HepG2 (cell line): ENCODE measurements around the gene ABHD6. TPM values are rescaled to one million over a fixed set of nuclear protein-coding genes. Genes with fewer than 3 reads are reported as not detected.
"Not testable (repeated sequence)": the region's sequence is repeated elsewhere in the genome, so short reads cannot be mapped to it uniquely, and the experiment has no call there.

Source experiments
- ATAC-seq: fragments of 200-7000 bp; cut with Tn5 transposase; 3 replicates; pipeline ENCODE4 v1.9.1; 2020; ENCODE audit warnings: mild to moderate bottlenecking, moderate library complexity
- BruUV-seq: library from RNA; stranded (reverse); fragments of 400-500 nt; replicated peaks from 2 replicates; lab custom pipeline; 2021; lab: Mats Ljungman, UMichigan
- CTCF ChIA-PET: fragments of 300-600 bp; formaldehyde crosslinking; extraction: SDS; loops from one replicate; lab custom pipeline; 2021; ENCODE audit warnings: low total read pairs, inconsistent platforms, low intra/inter-chr PET ratio; lab: Yijun Ruan, JAX
- POLR2A ChIA-PET: fragments of 350-600 bp; sonication (Branson Sonifier 250); formaldehyde crosslinking; loops from one replicate; lab custom pipeline; 2020; ENCODE audit warnings: antibody characterized with exemption, inconsistent platforms; lab: Yijun Ruan, JAX
- DNase-seq: peaks from one replicate; pipeline ENCODE4 v3.0.0-alpha.2; 2015; ENCODE audit warnings: low spot score
- FAIRE-seq: peaks from 3 replicates; lab custom pipeline; 2011; peaks lifted over from hg19 to GRCh38; lab: Jason Lieb, UNC
- H2AFZ ChIP-seq: one replicate; pipeline ENCODE4 v1.6.1; 2011; ENCODE audit warnings: low read length, inconsistent platforms
- H3K27ac ChIP-seq: fragments of 300-600 bp; 3 replicates; pipeline ENCODE4 v1.8.0; 2011; ENCODE audit warnings: mixed run types, mild to moderate bottlenecking, mixed read lengths, low read length, inconsistent platforms; ENCODE audit not compliant: insufficient read depth; ENCODE audit errors: extremely low read length
- H3K27me3 ChIP-seq, 2 experiments: fragments of 200-600 bp in 1 of 2; 2 replicates in 1 of 2; 3 replicates in 1 of 2; pipeline versions ENCODE4 v1.6.0 to v1.8.0; 2011; ENCODE audit warnings: low read length in 2 of 2, mild to moderate bottlenecking in 2 of 2, moderate library complexity in 2 of 2, inconsistent platforms in 1 of 2; ENCODE audit not compliant: insufficient read depth in 2 of 2, control insufficient read depth in 1 of 2
- H3K36me3 ChIP-seq, 2 experiments: fragments of 200-600 bp in 1 of 2; replicated peaks in 1 of 2; 2 replicates in 1 of 2; 3 replicates in 1 of 2; pipeline versions ENCODE4 v1.5.1 to v1.8.0; 2011; ENCODE audit warnings: low read length in 2 of 2, inconsistent platforms in 1 of 2; ENCODE audit not compliant: insufficient read depth in 2 of 2, control insufficient read depth in 1 of 2
- H3K4me1 ChIP-seq: 2 replicates; pipeline ENCODE4 v1.5.1; 2012; ENCODE audit warnings: low read length, inconsistent platforms; ENCODE audit not compliant: insufficient read depth
- H3K4me2 ChIP-seq: 2 replicates; pipeline ENCODE4 v1.6.0; 2011; ENCODE audit warnings: low read depth, low read length, inconsistent platforms
- H3K4me3 ChIP-seq, 3 experiments: fragments of 200-600 bp in 1 of 3; sonication (generic), shearing (Covaris generic) in 1 of 3; replicated peaks in 1 of 3; 2 replicates each; pipeline ENCODE4 v1.5.1; 2011 to 2016; ENCODE audit warnings: low read length in 3 of 3, inconsistent platforms in 2 of 3, low read depth in 2 of 3, mild to moderate bottlenecking in 2 of 3, control low read depth in 1 of 3, mixed read lengths in 1 of 3; ENCODE audit not compliant: insufficient read depth in 1 of 3
- H3K79me2 ChIP-seq: one replicate; pipeline ENCODE4 v1.6.1; 2011; ENCODE audit warnings: low read length, inconsistent platforms; ENCODE audit not compliant: insufficient read depth
- H3K9ac ChIP-seq: 2 replicates; pipeline ENCODE4 v1.6.0; 2011; ENCODE audit warnings: mild to moderate bottlenecking, low read depth, low read length, inconsistent platforms; ENCODE audit not compliant: insufficient read depth
- H3K9me3 ChIP-seq: 2 replicates; pipeline ENCODE4 v1.5.1; 2012; ENCODE audit warnings: mild to moderate bottlenecking, low read length
- H4K20me1 ChIP-seq: 2 replicates; pipeline ENCODE4 v1.6.0; 2011; ENCODE audit warnings: inconsistent platforms, mild to moderate bottlenecking, low read length, moderate library complexity; ENCODE audit not compliant: insufficient read depth
- JUN ChIP-seq: sonication (generic); formaldehyde crosslinking; IDR thresholded peaks from 2 replicates; pipeline ENCODE4 v1.4.0; 2020; ENCODE audit warnings: mild to moderate bottlenecking, missing genetic modification reagents
- SETDB1 ChIP-seq: sonication (generic); formaldehyde crosslinking; IDR thresholded peaks from 2 replicates; pipeline ENCODE4 v1.5.1; 2020; ENCODE audit warnings: missing genetic modification reagents, mild to moderate bottlenecking, borderline replicate concordance
- SUZ12 ChIP-seq: fragments of 150-350 bp; IDR thresholded peaks from 2 replicates; pipeline ENCODE4 v1.6.1; 2014; ENCODE audit warnings: low read depth, low read length
- ZKSCAN1 ChIP-seq: fragments of 150-350 bp; IDR thresholded peaks from 2 replicates; pipeline ENCODE4 v1.6.1; 2014; ENCODE audit warnings: low read length
- WGBS: methylation state at CpG from one replicate; pipeline ENCODE4 v1.1.6; 2017; ENCODE audit warnings: low lambda C conversion rate; 5-methylcytosine and 5-hydroxymethylcytosine counted together
- in situ Hi-C: cut with HindIII; loops from 2 replicates; pipeline ENCODE4 v1.10.0; 2017; ENCODE audit warnings: low pct_unique_long_range_greater_than_20kb; ENCODE audit not compliant: extremely low pct_ligation_motif_present
- intact Hi-C: fragments of 100-400 bp; cut with micrococcal nuclease; formaldehyde crosslinking; loops from one replicate; pipeline ENCODE4 v1.10.0; 2022; ENCODE audit not compliant: unreplicated experiment
- polyA plus RNA-seq, 8 experiments: library from polyadenylated mRNA; depleted of rRNA in 3 of 8; stranded (reverse) in 7 of 8; unstranded in 1 of 8; fragments of >200 nt; fragmentation: Illumina TruSeq in 4 of 8; extraction: Trizol in 4 of 8; gene quantifications; 2 replicates each; pipeline versions ENCODE4 v1.2.1 to v1.2.3, GENCODE V29; 2011 to 2016; ENCODE audit warnings: low read depth in 4 of 8, missing spikeins in 1 of 8, mixed read lengths in 1 of 8; ENCODE audit not compliant: insufficient read depth in 1 of 8
- total RNA-seq, 5 experiments: library from RNA; depleted of rRNA; stranded (reverse); fragments of >200 nt; fragmentation: Illumina TruSeq; extraction: Trizol; gene quantifications; 2 replicates each; pipeline ENCODE4 v1.2.3, GENCODE V29; 2016; ENCODE audit warnings: low read depth in 1 of 5
- TF ChIP-seq, protein P1 (sequence below): IDR thresholded peaks from 2 replicates; pipeline ENCODE4 v1.6.1; 2012; ENCODE audit warnings: low read length, improper control_type of control experiment
- TF ChIP-seq, protein P2 (sequence below): IDR thresholded peaks from 2 replicates; pipeline ENCODE4 v1.6.1; 2016; ENCODE audit warnings: mild to moderate bottlenecking
- TF ChIP-seq, protein P3 (sequence below): sonication (generic); formaldehyde crosslinking; IDR thresholded peaks from 2 replicates; pipeline ENCODE4 v1.4.0; 2020; ENCODE audit warnings: missing genetic modification reagents
- TF ChIP-seq, protein P4 (sequence below): sonication (generic); formaldehyde crosslinking; conservative IDR thresholded peaks from 2 replicates; pipeline ENCODE4 v1.4.0; 2020; ENCODE audit warnings: mild to moderate bottlenecking, missing genetic modification reagents, moderate library complexity

Gene ABHD6
- total and polyA plus RNA-seq, 2 of the 13 experiments (the other 11 are each of a cell fraction or from before 2014, with no cell fraction given), result 9.0 to 17.2 TPM

DNA sequence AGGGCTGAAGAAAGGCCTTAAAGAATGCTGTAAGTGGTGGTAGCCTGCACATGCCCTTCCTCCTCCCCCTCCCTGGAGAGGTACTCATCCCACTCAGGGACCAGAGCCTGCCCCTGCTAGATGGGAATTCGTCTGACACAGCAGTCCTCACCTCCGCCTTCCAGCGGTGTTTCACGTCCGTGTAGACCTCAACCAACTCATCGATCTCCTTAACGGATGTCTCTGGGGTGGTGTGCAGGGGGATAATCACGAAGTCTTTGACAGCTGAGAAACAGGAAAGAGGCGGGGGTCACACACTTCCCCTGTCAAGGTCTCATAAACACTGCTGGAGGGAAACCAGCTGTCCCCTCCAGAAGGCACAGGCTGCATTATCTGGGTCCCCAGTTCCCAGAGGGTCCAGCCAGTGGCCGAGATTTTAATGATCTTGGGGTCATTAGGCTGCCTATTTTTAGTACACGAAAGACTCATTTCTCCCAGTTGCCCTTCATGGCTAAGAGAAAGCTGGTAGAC, 36.7 kb upstream of the ABHD6 start (continued):
- TF ChIP-seq, protein P1, sequence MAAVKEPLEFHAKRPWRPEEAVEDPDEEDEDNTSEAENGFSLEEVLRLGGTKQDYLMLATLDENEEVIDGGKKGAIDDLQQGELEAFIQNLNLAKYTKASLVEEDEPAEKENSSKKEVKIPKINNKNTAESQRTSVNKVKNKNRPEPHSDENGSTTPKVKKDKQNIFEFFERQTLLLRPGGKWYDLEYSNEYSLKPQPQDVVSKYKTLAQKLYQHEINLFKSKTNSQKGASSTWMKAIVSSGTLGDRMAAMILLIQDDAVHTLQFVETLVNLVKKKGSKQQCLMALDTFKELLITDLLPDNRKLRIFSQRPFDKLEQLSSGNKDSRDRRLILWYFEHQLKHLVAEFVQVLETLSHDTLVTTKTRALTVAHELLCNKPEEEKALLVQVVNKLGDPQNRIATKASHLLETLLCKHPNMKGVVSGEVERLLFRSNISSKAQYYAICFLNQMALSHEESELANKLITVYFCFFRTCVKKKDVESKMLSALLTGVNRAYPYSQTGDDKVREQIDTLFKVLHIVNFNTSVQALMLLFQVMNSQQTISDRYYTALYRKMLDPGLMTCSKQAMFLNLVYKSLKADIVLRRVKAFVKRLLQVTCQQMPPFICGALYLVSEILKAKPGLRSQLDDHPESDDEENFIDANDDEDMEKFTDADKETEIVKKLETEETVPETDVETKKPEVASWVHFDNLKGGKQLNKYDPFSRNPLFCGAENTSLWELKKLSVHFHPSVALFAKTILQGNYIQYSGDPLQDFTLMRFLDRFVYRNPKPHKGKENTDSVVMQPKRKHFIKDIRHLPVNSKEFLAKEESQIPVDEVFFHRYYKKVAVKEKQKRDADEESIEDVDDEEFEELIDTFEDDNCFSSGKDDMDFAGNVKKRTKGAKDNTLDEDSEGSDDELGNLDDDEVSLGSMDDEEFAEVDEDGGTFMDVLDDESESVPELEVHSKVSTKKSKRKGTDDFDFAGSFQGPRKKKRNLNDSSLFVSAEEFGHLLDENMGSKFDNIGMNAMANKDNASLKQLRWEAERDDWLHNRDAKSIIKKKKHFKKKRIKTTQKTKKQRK, result no peak
- TF ChIP-seq SETDB1 (CRISPR knock-in tag), result no peak
- TF ChIP-seq SUZ12, result no peak
- TF ChIP-seq ZKSCAN1, result no peak
- TF ChIP-seq, protein P2, sequence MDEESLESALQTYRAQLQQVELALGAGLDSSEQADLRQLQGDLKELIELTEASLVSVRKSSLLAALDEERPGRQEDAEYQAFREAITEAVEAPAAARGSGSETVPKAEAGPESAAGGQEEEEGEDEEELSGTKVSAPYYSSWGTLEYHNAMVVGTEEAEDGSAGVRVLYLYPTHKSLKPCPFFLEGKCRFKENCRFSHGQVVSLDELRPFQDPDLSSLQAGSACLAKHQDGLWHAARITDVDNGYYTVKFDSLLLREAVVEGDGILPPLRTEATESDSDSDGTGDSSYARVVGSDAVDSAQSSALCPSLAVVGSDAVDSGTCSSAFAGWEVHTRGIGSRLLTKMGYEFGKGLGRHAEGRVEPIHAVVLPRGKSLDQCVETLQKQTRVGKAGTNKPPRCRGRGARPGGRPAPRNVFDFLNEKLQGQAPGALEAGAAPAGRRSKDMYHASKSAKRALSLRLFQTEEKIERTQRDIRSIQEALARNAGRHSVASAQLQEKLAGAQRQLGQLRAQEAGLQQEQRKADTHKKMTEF (CRISPR knock-in tag), result no peak

DNA sequence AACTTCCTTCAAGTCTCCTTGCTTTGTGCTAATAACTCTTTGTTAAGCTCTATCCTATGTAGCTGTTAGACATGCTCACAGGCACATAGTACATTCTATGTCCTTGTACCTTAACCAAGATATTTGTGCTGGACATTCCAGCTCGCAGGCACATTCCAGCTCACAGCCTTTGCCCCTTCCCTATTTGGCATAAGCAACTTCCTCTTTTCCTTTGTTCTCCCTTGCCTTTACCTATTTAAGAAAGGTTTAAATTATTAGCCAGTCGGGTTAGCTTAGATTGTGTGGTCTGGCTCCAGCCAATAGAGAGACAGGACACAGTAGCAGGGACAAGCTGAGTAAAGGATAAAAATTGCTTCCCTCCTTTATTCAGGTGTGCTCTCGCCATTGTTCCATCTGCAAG, 36.1 kb upstream of the ABHD6 start:
- H2AFZ ChIP-seq, BruUV-seq, H4K20me1 ChIP-seq, H3K4me3 ChIP-seq, in situ Hi-C loops, CTCF ChIA-PET, H3K27me3 ChIP-seq, H3K9me3 ChIP-seq, H3K36me3 ChIP-seq, H3K79me2 ChIP-seq: not testable (repeated sequence)
- ATAC-seq (peak; percentile 85), FAIRE-seq (peak; percentile 66), DNase-seq (peak; percentile 91)
- H3K27ac ChIP-seq, result peak overlapping the region; percentile 89
- POLR2A ChIA-PET, result interaction anchor here (0.8 to 1.5 kb wide), 7 partner anchors 8 to 105 kb away, joined by 3 to 8 read pairs (median 4); partner anchors contain the start of genes HTD2 and RPP14
- H3K9ac ChIP-seq, result peak overlapping the region; percentile 50; the same call in 1 of the 2 replicates
- H3K4me2 ChIP-seq, result peak overlapping the region; percentile 57
- intact Hi-C loops, result loop anchor here (1.0 kb wide), 1 partner anchor 8 kb away; no protein-coding TSS in a partner anchor
- WGBS, result 13% methylated on average over 3 of the region's 3 CpGs
- H3K4me1 ChIP-seq, result peaks cover 98% of the 10 kb centered on the region
- TF ChIP-seq JUN (CRISPR knock-in tag), result peak; percentile 26; the same call in 1 of the 2 replicates
- TF ChIP-seq, protein P3, sequence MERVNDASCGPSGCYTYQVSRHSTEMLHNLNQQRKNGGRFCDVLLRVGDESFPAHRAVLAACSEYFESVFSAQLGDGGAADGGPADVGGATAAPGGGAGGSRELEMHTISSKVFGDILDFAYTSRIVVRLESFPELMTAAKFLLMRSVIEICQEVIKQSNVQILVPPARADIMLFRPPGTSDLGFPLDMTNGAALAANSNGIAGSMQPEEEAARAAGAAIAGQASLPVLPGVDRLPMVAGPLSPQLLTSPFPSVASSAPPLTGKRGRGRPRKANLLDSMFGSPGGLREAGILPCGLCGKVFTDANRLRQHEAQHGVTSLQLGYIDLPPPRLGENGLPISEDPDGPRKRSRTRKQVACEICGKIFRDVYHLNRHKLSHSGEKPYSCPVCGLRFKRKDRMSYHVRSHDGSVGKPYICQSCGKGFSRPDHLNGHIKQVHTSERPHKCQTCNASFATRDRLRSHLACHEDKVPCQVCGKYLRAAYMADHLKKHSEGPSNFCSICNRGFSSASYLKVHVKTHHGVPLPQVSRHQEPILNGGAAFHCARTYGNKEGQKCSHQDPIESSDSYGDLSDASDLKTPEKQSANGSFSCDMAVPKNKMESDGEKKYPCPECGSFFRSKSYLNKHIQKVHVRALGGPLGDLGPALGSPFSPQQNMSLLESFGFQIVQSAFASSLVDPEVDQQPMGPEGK, result peak; percentile 40
- TF ChIP-seq, protein P4, sequence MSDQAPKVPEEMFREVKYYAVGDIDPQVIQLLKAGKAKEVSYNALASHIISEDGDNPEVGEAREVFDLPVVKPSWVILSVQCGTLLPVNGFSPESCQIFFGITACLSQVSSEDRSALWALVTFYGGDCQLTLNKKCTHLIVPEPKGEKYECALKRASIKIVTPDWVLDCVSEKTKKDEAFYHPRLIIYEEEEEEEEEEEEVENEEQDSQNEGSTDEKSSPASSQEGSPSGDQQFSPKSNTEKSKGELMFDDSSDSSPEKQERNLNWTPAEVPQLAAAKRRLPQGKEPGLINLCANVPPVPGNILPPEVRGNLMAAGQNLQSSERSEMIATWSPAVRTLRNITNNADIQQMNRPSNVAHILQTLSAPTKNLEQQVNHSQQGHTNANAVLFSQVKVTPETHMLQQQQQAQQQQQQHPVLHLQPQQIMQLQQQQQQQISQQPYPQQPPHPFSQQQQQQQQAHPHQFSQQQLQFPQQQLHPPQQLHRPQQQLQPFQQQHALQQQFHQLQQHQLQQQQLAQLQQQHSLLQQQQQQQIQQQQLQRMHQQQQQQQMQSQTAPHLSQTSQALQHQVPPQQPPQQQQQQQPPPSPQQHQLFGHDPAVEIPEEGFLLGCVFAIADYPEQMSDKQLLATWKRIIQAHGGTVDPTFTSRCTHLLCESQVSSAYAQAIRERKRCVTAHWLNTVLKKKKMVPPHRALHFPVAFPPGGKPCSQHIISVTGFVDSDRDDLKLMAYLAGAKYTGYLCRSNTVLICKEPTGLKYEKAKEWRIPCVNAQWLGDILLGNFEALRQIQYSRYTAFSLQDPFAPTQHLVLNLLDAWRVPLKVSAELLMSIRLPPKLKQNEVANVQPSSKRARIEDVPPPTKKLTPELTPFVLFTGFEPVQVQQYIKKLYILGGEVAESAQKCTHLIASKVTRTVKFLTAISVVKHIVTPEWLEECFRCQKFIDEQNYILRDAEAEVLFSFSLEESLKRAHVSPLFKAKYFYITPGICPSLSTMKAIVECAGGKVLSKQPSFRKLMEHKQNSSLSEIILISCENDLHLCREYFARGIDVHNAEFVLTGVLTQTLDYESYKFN (CRISPR knock-in tag), result peak; percentile 89
